HEK293 (cell line): ENCODE measurements around the gene SMIM38.

Source experiments
- CTCF ChIA-PET: fragments of 350-600 bp; formaldehyde crosslinking; extraction: SDS; loops from one replicate; lab custom pipeline; 2021; ENCODE audit warnings: antibody characterized with exemption; lab: Yijun Ruan, JAX
- POLR2A ChIA-PET: fragments of 300-600 bp; formaldehyde crosslinking; extraction: SDS; loops from one replicate; lab custom pipeline; 2020; ENCODE audit warnings: antibody characterized with exemption, inconsistent platforms; lab: Yijun Ruan, JAX
- H3K27ac ChIP-seq: fragments of 200-500 bp; sonication (Bioruptor generic); 2 replicates; pipeline ENCODE4 v1.5.1; 2014; ENCODE audit warnings: low read depth, low read length, control low read depth, inconsistent platforms; ENCODE audit errors: extremely low read depth
- H3K36me3 ChIP-seq, 2 experiments: fragments of 200-500 bp in 1 of 2; sonication (Bioruptor generic) in 1 of 2; 1 replicate in 1 of 2; 2 replicates in 1 of 2; pipeline ENCODE4 v1.5.1; 2014 to 2017; ENCODE audit warnings: inconsistent platforms in 2 of 2, low read length in 2 of 2; ENCODE audit not compliant: control insufficient read depth in 2 of 2, insufficient read depth in 1 of 2
- H3K4me1 ChIP-seq: fragments of 200-500 bp; sonication (Bioruptor generic); 2 replicates; pipeline ENCODE4 v1.5.1; 2014; ENCODE audit warnings: mild to moderate bottlenecking, low read length, inconsistent platforms; ENCODE audit not compliant: control insufficient read depth, insufficient read depth
- H3K4me3 ChIP-seq: 2 replicates; pipeline ENCODE4 v1.5.1; 2011; ENCODE audit warnings: low read depth, mild to moderate bottlenecking, control low read depth, low read length, moderate library complexity
- H3K9me3 ChIP-seq: fragments of 200-500 bp; sonication (Bioruptor generic); 2 replicates; pipeline ENCODE4 v1.5.1; 2014; ENCODE audit warnings: low read depth, low read length, inconsistent platforms; ENCODE audit not compliant: control insufficient read depth, insufficient read depth
- ZNF19 ChIP-seq: fragments of 450-650 bp; formaldehyde crosslinking; IDR thresholded peaks from 2 replicates; pipeline ENCODE4; 2016; ENCODE audit warnings: missing biosample characterization, missing genetic modification characterization, low read depth
- ZNF473 ChIP-seq: fragments of 450-650 bp; formaldehyde crosslinking; IDR thresholded peaks from 2 replicates; pipeline ENCODE4 v1.5.1; 2017; ENCODE audit warnings: missing biosample characterization, missing genetic modification characterization
- ZNF558 ChIP-seq: fragments of 450-650 bp; formaldehyde crosslinking; IDR thresholded peaks from 2 replicates; pipeline ENCODE4 v1.5.1; 2016; ENCODE audit warnings: missing biosample characterization, missing genetic modification characterization
- TF ChIP-seq, protein P1 (sequence below): fragments of 450-650 bp; formaldehyde crosslinking; IDR thresholded peaks from 2 replicates; pipeline ENCODE4 v1.5.1; 2016; ENCODE audit warnings: missing biosample characterization, missing genetic modification characterization
- TF ChIP-seq, protein P2 (sequence below): fragments of 450-650 bp; formaldehyde crosslinking; IDR thresholded peaks from 2 replicates; pipeline ENCODE4 v1.5.1; 2016; ENCODE audit warnings: missing biosample characterization, missing genetic modification characterization, borderline replicate concordance
- TF ChIP-seq, protein P3 (sequence below): fragments of 450-650 bp; IDR thresholded peaks from 2 replicates; pipeline ENCODE4 v1.5.1; 2018; ENCODE audit warnings: missing biosample characterization, missing genetic modification characterization

Gene SMIM38

DNA sequence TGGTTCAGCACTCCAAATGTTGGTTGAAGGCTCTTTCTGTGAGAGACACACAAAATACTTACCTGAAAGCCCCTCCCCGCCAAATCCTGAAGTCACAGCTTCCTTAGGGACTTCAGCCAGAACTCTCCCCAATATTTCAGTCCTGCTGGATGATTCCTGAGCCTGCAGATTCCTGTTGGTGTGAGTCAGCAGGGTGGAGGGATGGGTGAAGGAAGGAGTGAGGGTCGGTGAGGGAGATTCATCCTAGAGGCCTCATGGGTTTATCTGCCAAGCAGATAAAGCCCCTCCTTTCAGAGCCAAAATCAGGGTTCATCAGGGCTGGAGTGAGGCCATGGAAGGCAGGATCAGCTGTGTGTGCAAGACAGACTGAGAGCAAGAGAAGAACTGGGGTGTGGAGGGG is 37.9 kb downstream of the SMIM38 start (continued):
- TF ChIP-seq ZNF473, result no peak
- TF ChIP-seq, protein P1, sequence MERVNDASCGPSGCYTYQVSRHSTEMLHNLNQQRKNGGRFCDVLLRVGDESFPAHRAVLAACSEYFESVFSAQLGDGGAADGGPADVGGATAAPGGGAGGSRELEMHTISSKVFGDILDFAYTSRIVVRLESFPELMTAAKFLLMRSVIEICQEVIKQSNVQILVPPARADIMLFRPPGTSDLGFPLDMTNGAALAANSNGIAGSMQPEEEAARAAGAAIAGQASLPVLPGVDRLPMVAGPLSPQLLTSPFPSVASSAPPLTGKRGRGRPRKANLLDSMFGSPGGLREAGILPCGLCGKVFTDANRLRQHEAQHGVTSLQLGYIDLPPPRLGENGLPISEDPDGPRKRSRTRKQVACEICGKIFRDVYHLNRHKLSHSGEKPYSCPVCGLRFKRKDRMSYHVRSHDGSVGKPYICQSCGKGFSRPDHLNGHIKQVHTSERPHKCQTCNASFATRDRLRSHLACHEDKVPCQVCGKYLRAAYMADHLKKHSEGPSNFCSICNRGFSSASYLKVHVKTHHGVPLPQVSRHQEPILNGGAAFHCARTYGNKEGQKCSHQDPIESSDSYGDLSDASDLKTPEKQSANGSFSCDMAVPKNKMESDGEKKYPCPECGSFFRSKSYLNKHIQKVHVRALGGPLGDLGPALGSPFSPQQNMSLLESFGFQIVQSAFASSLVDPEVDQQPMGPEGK (tag by site-specific recombination), result no peak
- TF ChIP-seq ZNF558 (tag by site-specific recombination), result no peak
- TF ChIP-seq, protein P2, sequence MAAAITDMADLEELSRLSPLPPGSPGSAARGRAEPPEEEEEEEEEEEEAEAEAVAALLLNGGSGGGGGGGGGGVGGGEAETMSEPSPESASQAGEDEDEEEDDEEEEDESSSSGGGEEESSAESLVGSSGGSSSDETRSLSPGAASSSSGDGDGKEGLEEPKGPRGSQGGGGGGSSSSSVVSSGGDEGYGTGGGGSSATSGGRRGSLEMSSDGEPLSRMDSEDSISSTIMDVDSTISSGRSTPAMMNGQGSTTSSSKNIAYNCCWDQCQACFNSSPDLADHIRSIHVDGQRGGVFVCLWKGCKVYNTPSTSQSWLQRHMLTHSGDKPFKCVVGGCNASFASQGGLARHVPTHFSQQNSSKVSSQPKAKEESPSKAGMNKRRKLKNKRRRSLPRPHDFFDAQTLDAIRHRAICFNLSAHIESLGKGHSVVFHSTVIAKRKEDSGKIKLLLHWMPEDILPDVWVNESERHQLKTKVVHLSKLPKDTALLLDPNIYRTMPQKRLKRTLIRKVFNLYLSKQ (tag by site-specific recombination), result no peak

DNA sequence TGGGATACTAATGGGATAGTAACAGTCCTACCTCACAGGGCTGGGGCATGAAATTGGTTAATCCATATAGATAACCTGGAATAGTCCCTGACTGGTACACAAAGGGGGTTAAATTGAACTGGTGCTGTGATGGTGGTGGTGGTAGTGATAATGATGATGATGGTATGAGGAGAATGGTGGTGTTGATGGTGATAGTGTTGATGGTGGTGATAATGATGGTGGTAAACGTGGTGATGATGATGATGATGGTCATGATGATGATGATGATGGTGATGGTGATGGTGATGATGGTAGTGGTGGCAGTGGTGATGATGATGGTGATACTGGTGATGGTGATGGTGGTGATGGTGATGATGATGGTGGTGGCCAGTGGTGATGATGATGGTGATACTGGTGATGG is 38.7 kb downstream of the SMIM38 start:
- ChIA-PET POLR2A (no interaction called here), CTCF (interaction anchor here (0.5 to 0.6 kb wide), 2 partner anchors 16 to 161 kb away, joined by 3 read pairs; no protein-coding TSS in a partner anchor)
- TF ChIP-seq, protein P3, sequence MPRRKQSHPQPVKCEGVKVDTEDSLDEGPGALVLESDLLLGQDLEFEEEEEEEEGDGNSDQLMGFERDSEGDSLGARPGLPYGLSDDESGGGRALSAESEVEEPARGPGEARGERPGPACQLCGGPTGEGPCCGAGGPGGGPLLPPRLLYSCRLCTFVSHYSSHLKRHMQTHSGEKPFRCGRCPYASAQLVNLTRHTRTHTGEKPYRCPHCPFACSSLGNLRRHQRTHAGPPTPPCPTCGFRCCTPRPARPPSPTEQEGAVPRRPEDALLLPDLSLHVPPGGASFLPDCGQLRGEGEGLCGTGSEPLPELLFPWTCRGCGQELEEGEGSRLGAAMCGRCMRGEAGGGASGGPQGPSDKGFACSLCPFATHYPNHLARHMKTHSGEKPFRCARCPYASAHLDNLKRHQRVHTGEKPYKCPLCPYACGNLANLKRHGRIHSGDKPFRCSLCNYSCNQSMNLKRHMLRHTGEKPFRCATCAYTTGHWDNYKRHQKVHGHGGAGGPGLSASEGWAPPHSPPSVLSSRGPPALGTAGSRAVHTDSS (tag by site-specific recombination), result peak; percentile 85
- TF ChIP-seq ZNF19 (tag by site-specific recombination), result no peak
- H3K9me3 ChIP-seq, result no peaks in the 10 kb centered on the region
- H3K4me1 ChIP-seq, result no peaks in the 10 kb centered on the region
- no peak overlapping the region for H3K4me3 ChIP-seq
- H3K27ac ChIP-seq, result no peak overlapping the region
- H3K36me3 ChIP-seq, result no peaks in the 10 kb centered on the region

DNA sequence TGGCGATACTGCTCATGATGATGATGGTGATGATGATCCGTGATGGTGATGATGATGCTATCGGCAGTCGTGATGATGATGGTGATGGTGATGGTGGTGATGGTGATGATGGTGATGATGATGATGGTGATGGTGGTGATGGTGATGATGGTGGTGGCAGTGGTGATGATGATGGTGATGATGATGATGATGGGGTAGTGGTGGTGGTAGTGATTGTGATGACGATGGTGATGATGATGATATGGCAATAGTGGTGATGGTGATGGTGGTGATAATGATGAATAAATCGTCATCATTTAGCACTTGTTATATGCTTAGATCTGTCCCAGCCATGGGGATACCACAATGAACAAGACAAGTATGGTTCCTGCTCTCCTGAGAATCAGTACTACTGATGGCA is 39.2 kb downstream of the SMIM38 start:
- CTCF ChIA-PET, result no interaction called here

More for the DNA sequence above, 39.2 kb downstream of the SMIM38 start:
- no peaks in the 10 kb centered on the region for H3K4me1 ChIP-seq
- no peak overlapping the region for H3K4me3 ChIP-seq
- no peaks in the 10 kb centered on the region for H3K36me3 ChIP-seq
- H3K9me3 ChIP-seq, result no peaks in the 10 kb centered on the region
- TF ChIP-seq, protein P3 (tag by site-specific recombination), result peak; percentile 94
- TF ChIP-seq, protein P1 (tag by site-specific recombination), result no peak
- POLR2A ChIA-PET, result no interaction called here
- no peak overlapping the region for H3K27ac ChIP-seq
